Pons (tissue), 1 donor: ENCODE measurements around the gene CREB5.

Source experiments
- DNase-seq: peaks from one replicate; pipeline ENCODE4 v3.0.0-alpha.2; 2016; ENCODE audit warnings: low spot score

CREB5 gene

DNA sequence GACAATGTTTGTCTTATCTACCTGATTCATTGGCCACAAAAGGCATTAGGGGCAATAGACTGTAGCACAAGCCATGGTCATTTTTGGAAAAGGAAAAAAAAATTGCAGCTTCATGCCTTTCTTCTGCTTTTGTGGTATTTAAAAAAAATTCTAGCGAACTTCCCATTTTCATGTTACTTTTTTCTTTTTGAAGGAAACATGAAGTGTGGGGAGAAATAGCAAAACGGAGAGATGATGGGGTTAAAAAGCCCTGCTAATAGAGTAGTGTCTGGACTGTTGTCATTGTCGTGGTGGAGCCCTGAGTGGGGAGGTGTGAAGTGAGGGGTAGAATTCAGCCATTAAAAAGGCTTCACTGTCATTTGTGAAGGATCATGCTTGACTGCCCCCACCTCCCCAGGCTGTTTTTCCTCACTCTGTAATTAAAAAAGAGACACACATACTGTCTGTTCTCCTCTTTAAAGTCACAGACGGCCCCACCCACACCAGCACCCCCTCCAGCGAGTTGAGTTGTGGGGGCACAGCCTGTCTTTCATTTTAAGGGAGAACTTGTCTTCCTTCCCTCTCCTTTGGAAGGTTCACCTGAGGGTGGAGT, 272.4 kb downstream of the CREB5 start:
- DNase-seq: peak; percentile 37

DNA sequence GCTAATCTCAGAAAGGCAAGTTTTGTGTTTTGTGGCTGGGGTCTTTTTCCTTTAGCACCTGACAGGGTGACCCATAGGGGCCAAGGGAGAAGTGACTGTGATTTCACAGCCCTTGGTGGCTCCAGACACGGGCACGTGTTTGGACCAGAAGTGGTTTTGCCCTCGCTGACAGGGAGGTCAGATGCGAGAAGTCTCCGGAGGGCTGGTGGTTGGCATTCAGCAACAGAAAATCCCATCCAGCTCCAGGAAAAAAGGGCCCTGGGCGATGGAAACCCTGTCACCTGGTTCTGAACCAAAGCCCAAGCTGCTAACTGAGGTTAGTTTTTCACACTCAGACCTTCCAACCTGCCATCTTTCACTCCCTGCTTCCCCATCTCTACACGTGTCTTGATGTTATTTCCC, 272.9 kb downstream of the CREB5 start:
- DNase-seq: peak; percentile 76

DNA sequence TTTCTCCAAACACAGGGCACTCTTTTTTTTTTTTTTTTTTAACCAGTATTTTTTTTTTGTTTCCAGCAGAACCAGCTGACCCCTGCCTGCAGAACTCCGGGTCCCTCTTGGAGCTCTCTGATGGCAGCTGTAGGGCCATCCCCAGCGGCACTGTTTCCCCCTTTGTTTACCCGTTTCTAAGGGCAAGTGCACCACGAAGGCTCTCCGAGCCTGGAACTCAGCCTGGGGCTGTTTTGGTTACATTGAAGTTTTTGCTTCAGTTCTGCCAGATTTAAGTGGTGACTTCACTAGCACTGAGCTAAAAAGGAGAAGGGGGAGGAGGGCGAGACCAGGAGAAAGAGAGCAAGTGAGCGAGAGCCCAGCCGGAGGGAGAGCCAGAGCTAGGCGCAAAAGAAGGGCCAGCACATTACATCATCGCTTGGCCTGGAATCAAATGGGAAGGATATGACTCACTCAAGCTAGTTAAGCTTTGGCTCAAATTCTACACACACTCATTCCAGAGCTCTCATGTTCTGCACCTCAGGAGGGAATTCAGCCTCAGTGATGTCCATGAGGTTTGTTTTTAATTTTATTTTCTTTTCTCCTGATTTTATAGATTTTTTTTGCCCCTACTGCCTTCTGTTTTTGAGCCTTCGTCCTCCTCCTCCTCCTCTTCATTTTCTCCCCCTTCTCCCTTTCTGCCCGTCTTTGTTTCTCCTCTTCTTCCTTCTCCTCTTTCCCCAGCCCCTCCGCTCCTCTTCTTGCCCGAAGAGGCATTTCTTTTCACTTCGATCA, 273.5 kb downstream of the CREB5 start:
- DNase-seq: peak; percentile 100

DNA sequence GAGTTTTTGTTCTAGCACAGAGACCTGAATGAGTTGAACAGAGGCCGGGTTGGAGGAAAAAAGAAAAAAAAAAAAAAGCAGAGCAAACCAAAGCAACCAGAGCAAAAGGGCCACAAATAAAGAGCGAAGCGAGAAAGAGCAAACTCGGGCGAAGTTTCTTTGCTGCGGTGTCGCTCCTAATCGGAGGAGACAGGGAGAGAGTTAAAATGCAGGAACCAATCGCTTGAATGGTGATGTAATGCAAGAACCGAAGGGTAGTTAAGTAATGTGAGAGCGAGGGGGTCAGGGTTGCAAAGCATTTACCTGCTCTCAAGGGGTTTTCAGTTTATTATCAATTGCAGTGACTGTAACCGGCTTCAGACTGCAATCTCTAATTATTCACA, 274.1 kb downstream of the CREB5 start:
- peak; percentile 79 for DNase-seq

DNA sequence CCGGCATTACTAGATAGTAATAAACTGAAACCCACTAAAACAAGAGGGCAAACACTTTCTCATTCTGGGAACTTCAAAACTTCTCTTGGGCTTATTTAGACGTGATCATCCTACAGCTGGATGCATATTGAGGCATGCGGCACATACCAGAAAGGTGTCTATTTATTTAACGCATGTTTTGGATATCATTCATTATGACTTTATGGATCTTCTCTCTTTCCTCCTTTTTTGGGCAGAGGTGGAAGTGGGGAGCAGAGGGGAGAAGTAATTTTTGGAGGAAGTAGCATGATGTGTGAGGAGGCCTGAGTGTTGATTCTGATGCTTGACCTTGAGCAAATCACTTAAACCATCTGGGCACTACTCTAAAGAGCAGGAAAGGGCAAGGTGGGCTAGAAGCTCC, 275.2 kb downstream of the CREB5 start:
- peak; percentile 53 for DNase-seq

DNA sequence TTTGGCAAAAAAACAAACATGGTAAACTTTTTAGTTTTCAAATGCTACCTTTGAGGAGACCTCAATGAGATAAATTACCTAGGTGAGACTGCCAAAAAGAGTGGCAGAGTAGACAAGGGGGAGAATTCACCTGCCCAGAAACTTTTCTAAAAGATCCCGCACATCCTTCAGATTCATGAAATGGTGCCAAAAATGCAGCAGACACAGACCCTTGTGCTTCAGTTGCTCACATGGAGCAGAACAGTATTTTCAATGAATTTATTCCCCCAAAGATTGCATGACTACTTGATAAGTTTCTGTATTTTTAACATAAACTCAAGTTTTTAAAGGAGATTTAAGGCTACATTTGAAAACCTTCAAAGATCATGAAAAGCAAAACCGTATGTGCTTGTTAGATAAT, 275.9 kb downstream of the CREB5 start:
- DNase-seq: no peak

DNA sequence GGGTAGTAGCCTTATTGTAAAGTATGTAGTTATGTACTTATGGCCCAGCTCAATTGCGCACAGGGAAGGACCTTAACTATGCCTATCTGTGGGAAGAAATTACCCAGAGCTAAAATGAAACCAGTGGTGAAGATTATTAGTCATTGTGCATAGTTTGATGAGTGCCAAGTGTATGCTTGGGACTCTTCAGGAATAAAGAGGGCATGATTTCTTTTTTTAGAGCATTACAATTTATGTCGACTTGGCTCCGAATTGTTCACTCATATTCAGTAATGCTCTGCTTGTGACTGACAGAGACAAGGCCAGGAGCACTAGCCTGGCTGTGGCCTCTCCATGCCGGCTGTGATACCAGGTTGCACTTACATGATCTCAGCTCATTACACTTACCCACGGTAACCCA, 276.3 kb downstream of the CREB5 start:
- peak; percentile 40 for DNase-seq

DNA sequence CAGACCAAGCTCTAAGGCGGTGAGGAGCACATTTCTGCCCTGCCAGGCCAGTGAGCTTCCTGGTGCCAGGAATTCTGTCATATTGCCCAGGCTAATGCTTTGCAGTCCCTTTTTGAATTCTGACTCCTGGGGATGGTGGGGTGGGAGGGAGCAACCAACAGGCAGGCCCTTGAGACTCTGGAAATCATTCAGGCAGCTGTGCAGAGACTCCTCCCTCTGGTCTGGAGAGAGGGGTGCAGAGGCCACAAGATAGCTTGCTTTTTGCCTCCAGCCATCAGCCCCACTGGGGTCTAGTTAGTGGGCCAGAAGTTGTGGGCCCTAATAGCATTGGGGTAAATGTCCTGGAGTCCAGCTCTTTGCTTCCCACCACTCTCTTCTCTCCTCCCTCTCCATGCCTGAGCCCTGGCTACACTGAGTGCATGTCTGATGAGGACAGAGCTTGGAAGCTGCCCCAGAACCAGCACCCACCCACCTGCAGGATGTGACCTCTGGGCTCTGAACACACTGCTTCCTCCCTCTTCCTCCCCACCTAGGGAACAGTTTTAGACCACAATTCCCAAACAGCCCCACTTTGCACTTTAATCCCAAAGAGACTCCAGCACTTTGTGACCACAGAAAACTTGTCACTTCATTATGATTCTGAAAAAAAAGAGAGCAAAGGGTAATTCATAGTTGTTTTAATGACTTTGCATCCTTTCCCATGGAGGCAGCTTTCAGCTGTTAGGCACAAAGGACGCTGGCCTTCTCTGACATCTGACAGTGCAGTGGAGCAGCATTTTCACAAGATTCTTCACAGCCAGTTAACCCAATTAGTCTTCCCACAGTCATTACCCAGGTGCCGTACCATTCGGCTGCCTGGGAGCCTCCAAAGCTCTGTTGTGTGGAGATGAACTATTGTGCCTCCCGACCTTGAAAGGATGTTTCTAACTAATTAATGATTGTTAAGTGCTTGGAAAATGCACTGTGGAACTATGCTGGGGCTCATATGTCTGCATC, 283.3 kb downstream of the CREB5 start:
- no peak for DNase-seq

DNA sequence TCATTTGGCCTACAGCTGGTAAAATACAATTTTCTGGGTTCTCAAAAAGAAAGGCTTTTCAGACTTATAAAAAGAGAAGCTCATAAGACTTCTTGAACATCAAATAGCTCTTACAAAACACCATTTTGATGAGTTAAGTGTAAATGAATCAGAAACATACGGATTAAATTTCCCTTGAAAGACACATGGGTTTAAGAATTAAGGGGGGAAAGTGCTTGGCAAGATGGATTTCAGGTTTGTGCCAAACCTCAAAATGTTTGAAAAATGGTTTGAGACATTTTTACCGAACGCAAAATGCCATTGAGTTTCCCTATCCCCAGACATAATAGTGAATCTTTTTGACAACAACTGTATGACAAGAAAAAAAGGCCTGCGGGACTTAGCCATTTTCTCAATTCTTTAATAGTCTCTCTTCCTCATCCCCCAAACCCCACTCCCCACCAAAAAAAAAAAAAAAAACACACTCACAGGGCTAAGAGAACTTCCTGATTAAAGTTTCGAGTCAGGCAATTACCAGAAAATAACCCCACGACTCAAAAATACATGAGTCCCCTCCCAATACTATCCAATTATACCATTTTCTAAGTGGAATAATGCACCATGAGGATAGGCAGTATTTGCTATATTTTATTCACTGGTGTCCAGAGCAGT, 285.7 kb downstream of the CREB5 start:
- no peak for DNase-seq

DNA sequence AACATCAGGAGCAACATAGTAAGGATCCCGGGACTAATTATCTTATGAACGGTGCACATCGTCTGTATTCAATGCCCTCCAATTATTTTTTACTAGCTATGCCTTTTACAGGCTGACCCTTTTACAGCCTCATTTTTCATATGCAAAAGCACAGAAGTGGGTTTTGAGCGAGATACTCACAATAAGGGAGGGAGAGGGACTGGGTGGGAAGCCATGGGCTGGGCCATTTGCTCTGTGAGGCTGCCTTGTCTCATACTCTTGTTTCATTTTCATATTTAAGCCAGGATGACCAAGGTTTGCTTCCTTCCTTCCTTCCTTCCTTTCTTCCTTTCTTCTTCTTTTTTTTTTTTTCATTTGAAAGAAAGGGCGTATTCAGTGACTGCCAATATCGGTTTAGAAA, 286.5 kb downstream of the CREB5 start:
- no peak for DNase-seq

DNA sequence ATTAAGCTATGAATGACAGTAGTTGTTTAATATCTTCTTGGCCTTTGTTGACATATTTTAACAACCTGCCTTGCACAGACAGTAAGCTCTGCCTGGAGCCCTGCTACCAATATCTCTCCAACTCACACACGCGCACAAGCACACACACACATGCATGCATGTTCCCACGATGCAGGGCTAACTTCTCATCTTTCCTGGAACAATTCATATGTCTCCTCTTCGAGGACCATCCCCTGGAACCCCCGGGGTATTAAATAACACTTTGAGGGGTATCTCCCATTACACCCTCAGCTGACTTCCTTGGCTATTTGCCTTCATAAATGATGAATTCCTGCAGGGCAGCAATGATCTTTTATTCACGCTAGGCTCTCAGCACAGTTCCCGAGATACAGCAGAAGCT, 287.8 kb downstream of the CREB5 start:
- no peak for DNase-seq

DNA sequence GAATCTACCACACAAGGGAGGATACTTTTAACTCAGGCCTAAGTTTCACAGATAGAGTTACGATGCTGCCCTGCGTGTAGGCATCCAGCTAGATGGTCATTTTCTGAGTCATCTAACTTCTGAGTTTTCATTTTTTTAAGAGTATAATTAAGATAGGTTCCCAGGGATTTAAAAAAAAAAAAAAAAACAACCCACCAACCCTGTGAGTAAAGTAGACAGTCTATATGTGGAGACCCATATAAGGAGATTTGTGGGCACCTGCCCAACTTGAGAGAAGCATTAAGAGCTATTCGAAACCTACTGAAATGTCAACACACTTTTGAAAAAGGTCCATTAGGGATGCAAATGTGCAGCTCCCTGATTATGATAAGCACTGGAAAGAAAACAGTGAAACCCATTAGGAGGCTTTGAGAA, 288.5 kb downstream of the CREB5 start:
- no peak for DNase-seq

DNA sequence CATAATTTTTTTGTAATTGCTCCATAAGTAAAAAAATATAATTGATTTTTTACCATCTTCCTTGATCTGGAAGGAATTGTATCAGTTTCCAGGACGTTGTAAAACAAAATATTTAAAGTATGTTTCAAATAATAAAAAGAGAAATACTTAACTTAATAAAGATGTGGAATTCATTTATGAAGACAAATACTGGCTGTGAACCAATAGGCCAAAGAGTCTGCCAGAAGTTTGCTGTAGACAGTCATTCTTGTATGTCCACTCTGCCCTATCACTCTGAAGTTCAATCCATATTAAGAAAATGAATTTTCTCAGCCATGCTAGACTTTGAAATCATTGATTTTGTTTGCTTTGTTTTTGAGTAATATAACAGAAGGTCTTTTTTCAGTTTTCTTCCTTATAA, 289.4 kb downstream of the CREB5 start:
- DNase-seq: no peak

DNA sequence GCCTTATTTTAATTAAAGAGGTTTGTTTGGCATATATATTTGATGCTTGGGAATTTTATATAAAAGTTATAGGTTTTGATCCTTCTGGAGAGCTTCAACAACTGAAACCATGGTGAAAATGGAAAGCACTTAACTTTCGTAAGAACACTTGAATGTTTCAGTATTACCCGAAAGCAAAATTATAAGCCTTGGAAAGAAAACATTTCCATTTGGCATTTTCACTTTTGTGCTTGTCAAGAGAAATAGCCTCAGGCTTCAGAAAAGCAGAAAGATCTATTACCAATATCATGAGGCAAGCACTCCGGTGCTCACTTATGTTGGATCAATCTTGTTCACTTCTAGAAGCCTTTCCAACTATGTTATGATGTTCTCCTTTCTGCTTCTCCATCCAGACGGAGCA, 289.9 kb downstream of the CREB5 start:
- DNase-seq: no peak

DNA sequence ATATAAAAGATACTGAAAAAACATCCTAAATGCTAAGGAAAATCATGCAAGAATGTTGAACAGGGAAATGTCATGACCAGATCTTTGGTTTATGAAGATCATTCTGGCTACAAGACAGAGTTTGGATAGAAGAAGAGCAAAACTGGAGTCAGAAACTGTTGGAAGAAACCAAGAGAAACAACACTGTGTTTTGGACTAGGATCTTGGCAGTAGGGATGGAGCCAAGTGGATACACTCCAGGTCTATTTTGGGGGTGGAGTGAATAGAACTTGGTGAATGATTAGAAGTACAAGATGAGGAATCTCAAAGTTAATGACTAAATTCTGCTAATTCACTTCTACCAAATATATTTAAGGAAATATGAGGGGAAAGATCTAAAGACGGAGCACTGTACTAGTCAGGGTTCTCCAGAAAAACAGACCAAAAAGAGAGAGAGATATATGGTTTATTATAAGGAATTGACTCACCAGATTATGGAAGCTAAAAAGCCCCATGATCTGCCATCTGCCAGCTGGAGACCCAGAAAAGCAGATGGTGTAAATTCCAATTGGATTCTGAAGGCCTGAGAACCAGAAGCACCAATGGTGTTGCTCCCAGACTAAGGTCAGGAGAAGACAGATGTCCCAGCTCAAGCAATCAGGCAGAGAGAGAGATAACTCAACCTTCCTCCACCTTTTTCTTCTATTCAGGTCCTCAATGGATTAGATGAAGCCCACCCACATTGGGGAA, 290.9 kb downstream of the CREB5 start:
- DNase-seq: no peak

DNA sequence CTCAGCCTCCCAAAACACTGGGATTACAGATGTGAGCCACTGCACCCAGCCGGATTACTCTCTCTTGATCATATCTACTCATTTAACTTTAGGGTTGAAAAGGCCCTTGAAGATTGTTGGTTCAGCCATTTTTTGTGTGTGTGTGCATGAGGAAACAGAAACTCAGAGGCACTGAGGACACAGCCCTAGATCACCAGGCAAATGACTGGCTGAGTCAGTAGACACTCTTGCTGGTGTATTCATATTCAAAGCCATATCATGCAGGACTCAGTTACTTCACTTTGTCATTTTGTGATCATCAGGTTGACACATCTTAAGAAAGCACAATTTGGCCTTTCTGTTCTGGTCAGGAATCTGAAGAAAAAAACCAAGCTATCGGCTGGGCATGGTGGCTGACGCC, 292.4 kb downstream of the CREB5 start:
- DNase-seq: no peak

DNA sequence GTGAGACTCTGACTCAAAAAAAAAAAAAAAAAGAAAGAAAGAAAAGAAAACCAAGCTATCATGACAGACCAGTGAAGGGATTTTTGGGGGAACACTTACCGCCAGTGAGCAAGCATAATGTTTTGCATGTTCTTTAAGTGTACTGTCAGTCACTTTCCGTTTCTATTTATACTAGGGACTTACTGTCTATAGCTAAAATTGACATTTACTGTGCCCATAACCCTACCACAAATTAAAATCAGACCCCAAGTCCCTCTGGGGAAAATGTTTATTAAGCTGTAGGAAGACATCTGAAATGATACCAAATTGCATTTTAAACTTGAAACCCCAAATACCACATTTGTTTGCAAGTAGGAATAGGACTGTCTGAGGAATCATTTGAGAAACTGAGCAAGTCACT, 293.0 kb downstream of the CREB5 start:
- no peak for DNase-seq

DNA sequence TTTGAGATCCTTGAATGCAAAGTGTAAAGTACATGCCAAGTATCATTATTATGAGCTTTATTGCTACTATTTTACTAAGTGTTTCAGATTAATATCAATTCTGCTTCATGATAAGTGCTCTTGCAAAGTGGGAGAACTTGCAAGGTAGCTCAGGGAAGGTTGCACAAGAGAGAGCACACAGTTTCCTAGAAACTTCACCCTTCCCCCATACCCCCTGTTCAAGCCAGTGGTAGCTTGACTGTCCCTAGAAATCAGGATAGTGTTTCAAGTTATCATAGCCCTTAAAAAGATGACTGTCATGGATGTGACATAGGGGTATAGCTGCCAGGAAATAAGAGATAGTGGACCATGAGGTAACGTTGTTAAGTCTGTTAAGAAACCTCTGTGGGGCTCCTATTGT, 294.3 kb downstream of the CREB5 start:
- no peak for DNase-seq

DNA sequence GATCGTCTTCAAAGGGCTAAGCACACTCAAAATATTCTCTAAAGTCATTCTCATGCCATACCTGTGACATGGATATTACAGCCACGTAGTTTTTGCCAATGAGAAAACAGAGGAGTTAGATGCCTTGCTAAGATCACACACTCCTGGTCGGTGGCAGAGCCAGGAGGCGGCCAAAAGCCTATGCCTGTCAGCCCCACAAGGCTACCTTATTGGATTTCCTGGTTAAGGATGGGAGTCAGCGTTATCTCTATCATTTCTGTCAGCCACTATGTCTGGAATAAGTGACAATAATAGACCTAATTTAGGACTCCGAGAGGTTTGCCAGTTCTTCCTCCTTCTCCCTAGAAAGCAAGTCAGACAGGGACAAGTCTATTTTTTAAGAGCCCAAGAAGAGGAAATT, 295.0 kb downstream of the CREB5 start:
- no peak for DNase-seq

DNA sequence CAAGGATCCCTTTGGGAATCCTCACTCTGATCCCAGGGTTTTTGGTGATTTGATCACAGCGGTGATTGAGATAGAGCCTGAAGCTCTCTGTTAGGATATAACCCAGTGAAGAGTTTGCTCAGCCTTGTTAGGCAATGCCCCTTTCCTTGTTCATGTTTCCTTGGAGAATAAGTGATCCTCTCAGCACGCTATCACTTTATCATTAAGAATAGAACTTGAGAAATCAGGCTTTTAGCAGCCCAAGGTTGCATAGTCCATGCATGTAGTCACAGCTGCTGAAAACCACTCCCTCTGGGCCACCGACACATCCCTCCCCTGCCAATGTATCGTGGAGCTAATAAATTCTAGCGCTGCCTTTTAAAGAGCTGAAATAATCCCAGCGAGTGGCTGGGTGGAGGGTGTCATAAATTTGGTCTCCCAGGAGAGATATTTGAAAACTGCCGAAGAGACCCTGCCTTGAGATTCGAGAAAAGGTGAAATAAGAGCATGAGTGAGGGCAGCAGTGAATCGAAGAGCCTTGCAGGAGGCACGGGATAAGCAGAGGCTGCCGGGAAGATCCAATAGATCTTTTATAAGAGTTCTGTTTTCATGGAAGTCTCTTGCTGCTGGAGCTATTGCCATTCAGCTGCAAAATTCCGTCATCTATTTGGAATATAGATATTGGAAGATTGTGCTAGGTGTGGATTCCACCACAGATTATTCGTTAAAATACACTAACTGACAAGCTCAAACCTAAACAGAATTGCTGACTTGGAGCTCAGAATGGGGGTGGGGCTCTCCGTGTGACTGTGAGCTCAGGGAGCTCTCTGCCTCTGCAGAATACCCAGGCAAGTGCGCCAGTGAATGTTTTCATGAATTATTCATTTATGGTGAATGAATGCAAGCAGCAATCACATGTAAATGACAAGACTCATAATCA, 296.0 kb downstream of the CREB5 start:
- peak; percentile 96 for DNase-seq

DNA sequence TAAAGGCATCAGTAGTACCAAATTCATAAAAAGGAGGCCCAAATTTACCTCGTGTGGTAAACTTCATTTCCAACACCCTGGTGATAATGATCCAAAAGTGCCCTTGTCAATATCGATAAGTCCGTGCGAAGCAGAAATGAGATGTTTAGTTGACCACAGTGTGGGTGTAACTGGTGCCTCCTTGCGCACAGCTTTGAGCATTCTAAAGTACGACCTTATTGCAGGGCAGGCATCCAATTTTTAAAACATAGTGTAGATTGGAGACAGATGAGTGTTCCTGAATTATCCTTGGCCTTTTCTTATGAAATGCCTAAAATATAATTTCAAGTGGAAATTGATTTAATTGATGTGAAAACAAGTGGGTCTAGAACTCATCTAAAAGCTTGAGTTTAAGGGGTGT, 297.4 kb downstream of the CREB5 start:
- no peak for DNase-seq
